Epithelial cell of proximal tubule (primary cell): Measurements from ENCODE around the gene LIMS2. TPM values are rescaled to one million over a fixed set of nuclear protein-coding genes. Genes with fewer than 3 reads are reported as not detected.

ENCODE experiments used
- DNase-seq: peaks from one replicate; pipeline ENCODE4 v3.0.0-alpha.2; 2011; ENCODE audit warnings: low read depth
- H3K4me3 ChIP-seq: 2 replicates; pipeline ENCODE4 v1.5.1; 2011; ENCODE audit warnings: low read depth, mild to moderate bottlenecking, low read length
- CTCF ChIP-seq: conservative IDR thresholded peaks from 2 replicates; pipeline ENCODE4 v1.5.1; 2012; ENCODE audit warnings: low read depth, mild to moderate bottlenecking, low read length
- total RNA-seq: library from RNA; depleted of rRNA; stranded (reverse); fragments of >200 nt; gene quantifications from 2 replicates; pipeline ENCODE4 v1.2.3, GENCODE V29; 2015

The LIMS2 gene
- total RNA-seq, 1 donor from 2014 or later: 1.2 TPM

- no peak overlapping the region for H3K4me3 ChIP-seq
- TF ChIP-seq CTCF: no peak
- DNase-seq: no peak
Observed at GRCh38 chr2:127622561-127623387, 52.6 kb downstream of the LIMS2 start.

DNA sequence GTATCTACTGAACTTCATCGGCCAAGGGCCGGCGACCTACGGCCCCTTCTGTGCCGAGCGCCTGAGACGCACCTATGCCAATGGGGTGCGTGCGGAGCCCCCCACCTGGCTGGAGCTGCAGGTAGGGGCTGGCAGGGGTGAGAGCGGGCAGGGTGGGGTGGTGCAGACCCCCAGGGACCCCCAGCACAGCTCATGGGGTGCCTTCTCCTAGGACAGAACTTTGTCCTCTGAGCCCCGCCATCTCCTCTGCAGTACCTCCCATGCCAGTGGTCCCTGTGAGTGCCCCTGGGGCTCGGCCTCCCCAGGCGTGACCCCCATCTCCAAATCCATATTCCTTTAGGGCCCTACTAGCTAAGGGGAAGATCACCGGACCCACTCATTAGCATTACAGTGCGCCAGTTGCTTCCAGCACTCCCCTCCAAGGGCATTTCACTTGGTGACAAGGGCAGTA lies 53.3 kb downstream of the LIMS2 start:
- TF ChIP-seq CTCF: no peak
- DNase-seq: no peak
- no peak overlapping the region for H3K4me3 ChIP-seq

- no peak for TF ChIP-seq CTCF
- DNase-seq: no peak
- no peak overlapping the region for H3K4me3 ChIP-seq
Observed at GRCh38 chr2:127620866-127621265, 54.5 kb downstream of the LIMS2 start.

GRCh38 chr2:127619877-127620705 lies 55.2 kb downstream of the LIMS2 start:
- no peak overlapping the region for H3K4me3 ChIP-seq
- TF ChIP-seq CTCF: no peak
- no peak for DNase-seq

DNA sequence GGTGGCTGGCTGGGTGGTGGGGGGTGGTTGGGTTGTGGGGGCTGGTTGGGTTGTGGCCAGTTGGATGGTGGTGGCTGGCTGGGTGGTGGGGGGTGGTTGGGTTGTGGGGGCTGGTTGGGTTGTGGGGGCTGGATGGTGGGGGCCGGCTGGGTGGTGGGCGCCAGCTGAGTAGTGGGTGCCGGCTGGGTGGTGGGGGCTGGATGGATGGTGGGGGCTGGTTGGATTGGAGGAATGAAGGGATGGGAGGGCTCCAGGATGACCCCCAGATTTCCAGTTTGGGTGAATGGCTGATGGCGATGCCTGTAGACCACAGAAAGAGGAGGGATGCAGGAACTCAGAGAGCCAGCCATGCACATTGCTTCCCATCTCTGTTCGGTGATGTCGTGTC lies 56.1 kb downstream of the LIMS2 start:
- TF ChIP-seq CTCF: no peak
- no peak for DNase-seq
- no peak overlapping the region for H3K4me3 ChIP-seq

- DNase-seq: no peak
- no peak for TF ChIP-seq CTCF
- H3K4me3 ChIP-seq: no peak overlapping the region
Observed at GRCh38 chr2:127618551-127619202, 56.7 kb downstream of the LIMS2 start.
